Measurements from ENCODE around the gene COL27A1.

COL27A1 gene

GRCh38 chr9:114149765-114150340, 5.5 kb upstream of the COL27A1 start:
- no peak for DNase-seq

- no peak for DNase-seq
These were observed 4.7 kb upstream of the COL27A1 start for GRCh38 chr9:114150608-114151007.

GRCh38 chr9:114151426-114151956, 3.8 kb upstream of the COL27A1 start:
- DNase-seq: no peak

- DNase-seq: peak in 1 of 2 experiments; percentile 50
These were observed 1.4 kb upstream of the COL27A1 start for GRCh38 chr9:114153761-114154599.

GRCh38 chr9:114154600-114155102, 686 bp upstream of the COL27A1 start:
- no peak for DNase-seq

GRCh38 chr9:114155995-114156656, 789 bp downstream of the COL27A1 start:
- DNase-seq: peak in 1 of 2 experiments; percentile 56

GRCh38 chr9:114156657-114157421, 1.5 kb downstream of the COL27A1 start:
- peak in 1 of 2 experiments; percentile 56 for DNase-seq

- no peak for DNase-seq
These were observed 2.3 kb downstream of the COL27A1 start for GRCh38 chr9:114157516-114158176.

GRCh38 chr9:114158482-114159130, 3.3 kb downstream of the COL27A1 start:
- no peak for DNase-seq

GRCh38 chr9:114159691-114160090, 4.4 kb downstream of the COL27A1 start:
- no peak for DNase-seq

- DNase-seq: no peak
These were observed 6.2 kb downstream of the COL27A1 start for GRCh38 chr9:114161513-114161912.

- peak; percentile 57 to 80 for DNase-seq
These were observed 8.2 kb downstream of the COL27A1 start for GRCh38 chr9:114163517-114163951.

GRCh38 chr9:114164191-114164794, 9.0 kb downstream of the COL27A1 start:
- no peak for DNase-seq

GRCh38 chr9:114165407-114166102, 10.2 kb downstream of the COL27A1 start:
- no peak for DNase-seq

- DNase-seq: no peak
These were observed 10.8 kb downstream of the COL27A1 start for GRCh38 chr9:114166103-114166470.

- no peak for DNase-seq
These were observed 11.6 kb downstream of the COL27A1 start for GRCh38 chr9:114166614-114167572.

GRCh38 chr9:114167591-114168091, 12.3 kb downstream of the COL27A1 start:
- DNase-seq: no peak

- DNase-seq: no peak
These were observed 13.1 kb downstream of the COL27A1 start for GRCh38 chr9:114168281-114169028.

Data from NCI-H524 (cell line).